HPDE6-E6E7 (cell line): ENCODE measurements around the gene NCOA5.

Experiments
- DNase-seq: peaks from one replicate; pipeline ENCODE4 v3.0.0; 2011; ENCODE audit warnings: missing footprints; ENCODE audit errors: extremely low spot score

NCOA5 gene

DNA sequence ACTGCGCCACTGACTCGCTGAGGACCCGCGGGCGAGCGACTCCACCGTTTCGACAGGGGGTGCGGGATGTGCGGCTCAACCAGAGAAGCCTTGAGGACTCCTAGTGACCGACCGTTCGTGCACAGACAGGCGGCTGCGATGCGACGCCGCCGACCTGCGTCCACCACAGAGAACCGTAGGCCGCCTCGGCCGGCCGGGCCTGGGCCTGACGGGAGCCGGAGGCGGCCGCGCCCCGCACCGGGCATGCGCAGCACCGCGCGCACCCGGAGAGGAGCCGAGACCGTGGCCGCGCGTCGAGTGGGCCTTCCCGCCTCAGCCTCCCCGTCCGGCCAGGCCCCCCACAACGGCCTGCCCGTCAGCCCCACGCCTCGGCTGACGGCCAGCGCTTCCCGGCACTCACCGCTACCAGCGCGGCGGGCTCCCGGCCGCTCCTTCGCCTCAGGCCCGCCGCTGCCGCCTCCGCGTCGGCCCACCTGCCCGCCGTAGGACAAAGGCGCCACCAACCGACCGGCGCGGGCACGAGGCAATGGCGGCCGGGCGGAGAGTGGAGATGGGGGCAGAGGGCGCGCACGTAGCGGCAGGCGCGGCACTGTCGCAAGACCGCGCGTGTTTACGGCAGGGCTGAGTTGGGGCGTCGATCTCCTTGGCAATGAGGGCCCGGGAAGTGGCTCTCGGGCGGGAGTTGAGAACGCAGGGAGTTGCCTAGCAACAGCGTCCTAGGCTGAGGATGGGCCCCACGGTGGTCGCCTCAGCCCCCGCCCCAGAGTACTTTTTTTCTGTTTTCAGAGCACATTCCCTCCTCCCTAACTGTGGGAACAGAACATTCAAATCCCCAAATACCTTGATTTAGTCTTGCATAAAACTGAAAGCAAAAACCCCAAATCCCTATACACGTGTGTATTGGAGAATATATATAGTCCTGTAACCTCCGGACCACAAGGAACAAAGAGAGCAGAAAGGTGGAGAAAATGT is at the start of gene NCOA5:
Gene NCOA5, minus strand, starts transcription at position 546 of the 972 bp plus-strand sequence. CDS start 10,538 bp downstream, outside the sequence.
- DNase-seq = peak; percentile 99

DNA sequence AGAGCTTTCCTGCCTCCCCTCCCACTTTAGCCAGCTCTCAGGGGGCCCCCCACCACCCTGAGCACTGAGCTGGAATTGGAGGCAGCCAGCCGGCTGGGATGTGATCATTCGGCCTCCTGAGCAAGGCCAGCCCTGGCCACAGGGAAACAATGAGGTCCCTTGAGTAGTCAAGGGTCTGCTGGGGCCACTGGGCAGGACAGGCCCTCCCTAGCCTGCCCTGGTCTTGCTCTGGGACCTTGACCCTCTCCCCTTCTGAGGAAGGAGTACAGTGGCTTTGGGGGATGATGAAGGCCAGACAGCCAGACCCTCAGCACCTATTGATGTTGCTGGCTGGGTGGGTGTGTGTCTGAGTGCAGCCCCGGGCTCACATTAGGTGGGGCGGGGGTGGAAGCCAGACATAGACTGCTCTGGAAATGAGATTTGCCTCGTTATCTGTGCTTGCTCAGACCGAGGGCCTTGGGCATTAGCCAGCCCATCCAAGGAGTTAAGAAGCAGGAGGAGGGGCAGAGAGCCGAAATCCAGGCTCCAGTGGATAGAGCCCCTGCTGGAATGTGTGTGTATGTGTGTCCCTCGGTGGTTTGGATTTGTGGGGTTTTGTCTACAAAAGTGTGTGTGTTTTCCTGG is 49.6 kb upstream of the NCOA5 start:
- DNase-seq = no peak

DNA sequence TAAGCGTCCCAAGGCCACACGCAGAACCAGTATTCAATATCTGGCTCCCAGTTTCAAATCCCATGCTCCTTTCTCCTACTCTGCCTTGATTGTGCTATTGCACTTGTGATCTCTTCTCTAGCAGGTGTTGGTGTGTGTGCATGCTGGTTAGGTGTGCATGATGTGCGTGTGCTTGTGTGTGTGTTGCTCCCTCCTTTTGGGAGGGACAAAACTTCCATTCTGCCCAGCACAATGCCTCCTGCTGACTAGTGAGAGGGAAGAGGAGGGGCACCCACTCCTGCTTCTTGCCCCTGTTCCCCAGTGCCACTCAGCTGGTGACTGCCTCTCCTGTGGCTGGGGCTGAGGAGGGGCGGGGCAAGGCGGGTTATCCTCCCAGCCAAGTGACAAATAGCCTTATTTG is 48.1 kb upstream of the NCOA5 start:
- DNase-seq = no peak

DNA sequence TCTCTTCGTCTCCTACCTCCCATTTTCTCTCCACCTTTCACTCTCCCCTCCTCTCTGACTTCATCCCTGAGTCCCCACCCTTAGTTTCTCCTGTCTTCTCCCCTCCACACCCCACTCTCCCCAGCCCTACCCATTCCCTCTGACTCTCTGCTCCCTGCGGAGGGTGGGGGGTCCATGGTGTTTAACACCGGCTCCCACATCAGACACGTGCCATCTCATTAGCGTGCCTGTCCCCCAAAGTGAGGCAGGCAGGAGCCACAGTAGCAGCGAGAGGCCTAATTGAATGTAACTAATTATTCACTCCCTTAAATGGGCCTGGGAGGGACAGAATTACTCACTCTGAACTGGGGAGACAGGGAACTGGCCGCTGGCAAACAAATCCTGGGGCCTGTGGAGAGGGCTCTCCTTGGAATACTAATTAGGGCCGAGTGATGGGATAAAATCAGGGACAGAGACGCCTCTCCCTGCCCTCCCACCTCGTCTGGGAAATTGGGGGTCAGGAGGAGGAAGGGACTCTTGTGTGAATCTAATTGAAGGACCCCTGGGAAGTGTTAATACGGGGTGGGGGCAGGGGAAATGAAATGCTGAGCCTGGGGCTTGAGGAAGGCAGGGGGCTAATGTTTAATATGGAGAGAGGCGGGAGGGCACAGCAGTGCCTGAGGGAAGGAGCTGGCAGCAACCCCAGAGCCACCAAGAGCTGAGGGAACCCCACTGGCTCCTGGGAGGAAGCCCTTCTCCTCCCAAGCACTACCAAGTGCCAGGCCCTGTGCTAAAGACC is 46.3 kb upstream of the NCOA5 start:
- DNase-seq = no peak

DNA sequence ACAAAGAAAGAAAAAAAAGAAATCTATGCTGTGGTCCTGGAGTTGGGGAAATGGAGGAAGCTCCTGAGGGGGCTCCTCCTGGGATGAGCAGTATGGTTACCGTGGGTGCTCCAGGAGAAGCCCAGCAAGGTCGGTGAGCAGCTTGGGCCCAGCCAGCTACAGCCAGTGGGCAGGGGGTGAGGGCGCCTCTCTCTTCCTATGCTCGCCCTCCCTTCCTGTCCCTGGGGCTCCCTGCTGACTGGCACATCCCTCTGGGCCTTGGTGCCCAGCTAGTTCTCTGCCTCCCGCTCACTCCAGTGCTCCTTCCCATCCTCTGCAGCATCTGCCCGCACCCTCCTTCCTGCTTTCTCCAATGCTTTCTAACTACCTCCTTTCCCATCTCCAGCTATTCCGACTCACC is 45.0 kb upstream of the NCOA5 start:
- no peak for DNase-seq

DNA sequence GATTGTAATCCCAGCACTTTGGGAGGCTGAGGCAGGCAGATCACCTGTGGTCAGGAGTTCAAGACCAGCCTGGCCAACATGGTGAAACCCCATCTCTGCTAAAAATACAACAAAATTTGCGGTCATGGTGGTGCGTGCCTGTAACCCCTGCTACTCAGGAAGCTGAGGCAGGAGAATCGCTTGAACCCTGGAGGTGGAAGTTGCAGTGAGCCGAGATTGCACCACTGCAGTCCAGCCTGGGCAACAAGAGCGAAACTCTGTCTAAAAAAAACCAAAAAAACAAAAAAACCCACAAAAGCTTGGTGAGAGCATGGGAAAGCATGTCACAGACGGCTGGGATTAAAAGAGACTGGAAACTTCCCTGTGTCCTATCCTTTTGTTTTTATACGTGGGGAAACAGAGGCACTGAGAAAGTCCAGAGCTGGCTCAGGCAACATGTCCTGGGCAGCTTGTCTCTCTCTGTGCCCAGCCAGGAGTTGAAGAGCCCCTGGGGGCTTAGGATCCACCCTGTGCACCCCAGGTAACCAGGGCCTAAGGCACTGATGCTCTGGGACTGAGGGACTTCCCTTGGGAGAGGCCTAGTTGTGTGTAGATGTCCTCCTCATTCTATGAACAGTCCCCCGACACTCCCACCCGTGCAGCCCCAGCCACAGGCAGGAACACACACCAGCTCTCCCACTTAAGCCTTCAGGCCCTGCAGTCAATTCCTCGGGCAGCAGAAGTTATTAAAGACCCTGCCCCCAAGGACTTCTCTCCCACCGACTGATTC is 44.3 kb upstream of the NCOA5 start:
- DNase-seq = no peak

DNA sequence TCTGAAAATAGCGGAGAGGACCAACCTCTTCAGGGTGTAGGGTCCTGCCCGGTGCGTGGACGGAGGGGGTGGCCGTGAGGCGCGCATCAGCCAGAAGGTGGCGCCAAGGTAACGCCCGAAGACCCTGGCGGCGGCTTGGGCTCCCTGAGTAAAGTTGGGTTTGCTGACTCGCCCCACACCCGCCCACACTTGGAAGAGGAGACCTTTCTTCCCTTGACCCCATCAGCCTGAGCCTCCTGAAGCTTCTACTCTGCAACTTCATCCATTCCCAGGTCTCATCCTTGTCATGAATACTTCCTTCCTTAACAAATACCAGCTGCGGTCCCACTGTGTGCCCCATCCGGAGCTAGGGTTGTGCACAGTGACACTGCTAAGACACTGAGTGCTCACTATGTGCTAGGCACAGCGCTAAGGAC is 43.0 kb upstream of the NCOA5 start:
- peak; percentile 92 for DNase-seq

DNA sequence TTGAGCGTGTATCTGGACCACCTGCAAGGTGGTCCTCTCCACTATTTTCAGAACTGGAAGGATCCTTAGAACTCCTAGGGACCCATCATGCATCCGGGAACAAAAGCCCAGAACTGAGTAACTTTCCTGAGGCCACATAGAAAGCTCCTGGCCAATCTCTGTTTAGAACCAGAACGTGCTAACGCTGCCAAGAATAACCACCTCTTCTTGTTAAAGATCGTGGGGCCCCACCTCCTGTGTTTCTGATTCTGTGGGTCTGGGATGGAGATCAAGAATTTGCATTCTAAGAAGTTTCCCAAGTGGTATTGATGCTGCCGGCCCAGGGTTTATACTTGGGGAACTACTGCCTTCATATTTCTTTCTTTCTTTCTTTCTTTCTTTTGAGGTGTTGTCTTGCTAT is 41.6 kb upstream of the NCOA5 start:
- no peak for DNase-seq

DNA sequence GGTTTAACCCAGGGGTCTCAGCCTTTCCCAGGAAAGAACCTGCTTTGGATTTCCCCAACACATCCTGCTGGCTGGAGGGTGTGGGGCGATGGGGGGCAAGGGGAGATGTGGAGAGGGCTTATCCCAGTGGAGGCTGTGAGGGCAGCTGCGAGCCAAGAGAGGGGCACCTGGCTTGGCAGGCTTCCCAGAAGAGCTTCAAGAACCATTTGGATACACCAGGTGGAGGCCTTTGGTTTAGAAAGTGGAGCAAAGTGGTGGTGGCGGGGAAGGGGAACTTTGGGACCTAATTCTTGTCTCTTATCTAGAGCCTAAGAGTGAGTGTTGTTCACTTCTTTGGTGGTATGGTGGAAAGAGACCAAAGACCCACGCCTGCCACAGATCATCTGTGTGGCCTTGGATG is 40.8 kb upstream of the NCOA5 start:
- DNase-seq = no peak

DNA sequence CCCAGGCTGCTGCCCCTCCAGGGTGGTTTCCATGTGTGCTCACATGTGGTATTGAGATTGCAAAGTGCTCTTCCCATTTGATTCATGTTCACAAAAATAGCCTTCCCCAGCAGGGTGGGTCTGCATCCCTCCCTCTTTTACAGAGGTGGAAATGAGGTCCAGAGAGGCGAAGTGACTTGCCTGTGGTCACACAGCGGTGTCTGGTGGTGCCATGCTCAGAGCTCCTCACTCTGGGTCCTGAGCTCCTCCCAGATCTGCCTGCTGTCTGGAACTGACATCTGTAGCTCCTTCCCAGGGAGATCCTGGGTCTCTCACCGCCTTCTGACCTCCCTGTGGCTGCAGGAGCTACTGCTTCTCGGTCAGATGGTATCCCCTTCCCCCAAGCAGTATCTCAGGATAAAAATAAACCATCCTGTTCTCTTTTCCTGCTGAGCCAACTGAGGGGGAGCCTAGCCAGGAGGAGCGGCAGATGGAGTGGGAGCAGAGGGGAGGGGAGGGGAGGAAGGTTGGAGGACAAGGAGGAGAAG is 40.3 kb upstream of the NCOA5 start:
- no peak for DNase-seq

DNA sequence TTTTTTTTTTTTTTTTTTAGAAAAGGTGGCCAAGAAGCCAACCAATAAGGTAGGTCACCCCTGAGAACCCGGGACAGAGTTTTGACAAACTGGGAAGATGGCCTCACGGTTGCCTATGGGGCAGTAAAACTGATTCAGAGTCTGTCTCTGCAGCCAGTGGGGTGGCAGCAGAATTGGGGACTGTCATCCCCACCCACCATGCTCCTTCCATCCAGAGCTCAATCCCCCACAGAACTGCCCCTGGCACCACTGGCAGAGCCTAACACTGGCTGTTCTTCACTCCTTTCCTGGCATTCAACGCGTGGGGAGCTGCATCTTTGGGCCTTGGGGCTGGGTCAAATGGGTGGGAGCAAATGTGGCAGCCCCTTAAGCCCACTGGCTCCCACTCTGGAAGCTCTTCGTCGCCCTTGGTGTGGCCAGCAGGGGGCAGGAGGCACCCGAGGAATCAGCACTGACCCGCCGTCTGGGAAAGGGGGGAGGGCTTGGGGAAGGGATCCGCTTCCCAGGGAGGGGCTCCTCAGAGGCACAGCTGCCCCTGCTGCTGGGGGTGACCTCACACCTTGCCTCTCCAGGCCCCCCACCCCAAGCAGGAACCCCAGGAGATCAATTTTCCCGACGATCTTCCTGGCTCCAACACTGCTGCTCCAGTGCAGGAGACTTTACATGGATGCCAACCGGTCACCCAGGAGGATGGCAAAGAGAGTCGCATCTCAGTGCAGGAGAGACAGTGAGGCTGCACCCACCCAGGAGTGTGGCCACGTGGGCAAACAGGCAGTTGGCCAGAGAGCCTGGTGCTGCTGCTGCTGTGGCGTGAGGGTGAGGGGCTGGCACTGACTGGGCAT is 38.8 kb upstream of the NCOA5 start:
- no peak for DNase-seq

DNA sequence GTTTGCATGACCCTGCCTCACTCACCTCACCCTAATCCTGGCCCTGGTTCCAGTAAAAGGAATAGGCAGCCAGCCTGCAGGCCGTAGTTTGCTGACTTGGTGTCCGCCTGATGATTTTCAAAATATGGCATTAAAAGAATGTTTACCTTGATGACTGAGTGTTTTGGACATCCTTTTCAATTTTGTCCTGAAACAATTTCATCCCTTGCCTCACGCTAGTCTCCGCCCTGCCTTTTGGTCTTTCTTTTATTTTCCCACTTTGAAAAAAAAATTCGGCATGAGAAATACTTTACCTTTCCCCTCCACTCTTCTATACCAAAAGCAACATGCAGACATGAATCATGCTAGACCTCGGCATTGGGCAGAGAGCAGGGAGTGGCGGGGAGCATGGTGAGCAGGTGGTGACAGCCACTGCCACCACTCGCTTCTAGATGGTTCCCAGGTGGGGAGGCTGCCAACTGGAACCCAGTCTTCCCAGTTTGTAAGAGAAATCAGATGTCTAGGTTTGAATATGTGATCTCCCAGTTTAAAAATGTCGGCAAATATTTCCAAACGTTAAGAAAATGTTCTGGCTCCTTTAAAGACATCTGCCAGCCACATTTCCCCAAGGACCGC is 37.7 kb upstream of the NCOA5 start:
- DNase-seq = no peak

DNA sequence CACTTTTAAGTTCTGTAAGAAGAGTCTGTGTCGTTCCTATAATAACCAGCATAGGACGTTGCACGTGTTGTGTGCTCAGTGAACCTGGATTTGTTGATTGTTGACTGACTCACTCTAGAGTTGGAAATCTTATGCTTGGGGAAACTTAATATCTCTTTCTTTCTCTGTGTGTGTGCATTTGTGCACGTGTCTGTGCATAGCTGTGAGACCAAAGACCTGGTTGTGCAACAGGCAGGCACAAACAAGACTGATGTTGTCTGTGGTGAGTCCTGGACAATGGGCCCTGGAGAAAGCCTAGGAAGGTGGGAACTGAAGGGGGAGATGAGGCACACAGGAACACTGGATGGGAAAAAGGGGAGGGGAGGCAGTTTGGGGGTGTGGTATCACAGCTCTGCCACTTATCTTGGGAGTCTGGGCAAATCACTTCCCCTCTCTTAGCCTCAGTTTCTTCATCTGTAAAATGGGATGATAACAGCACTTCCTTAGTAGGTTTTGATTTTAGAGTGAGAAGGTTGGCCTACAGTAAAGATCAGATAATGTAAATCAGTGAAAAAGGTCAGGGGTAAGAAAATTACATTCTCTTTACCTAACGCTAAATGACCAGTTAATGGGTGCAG is 36.8 kb upstream of the NCOA5 start:
- DNase-seq = no peak

DNA sequence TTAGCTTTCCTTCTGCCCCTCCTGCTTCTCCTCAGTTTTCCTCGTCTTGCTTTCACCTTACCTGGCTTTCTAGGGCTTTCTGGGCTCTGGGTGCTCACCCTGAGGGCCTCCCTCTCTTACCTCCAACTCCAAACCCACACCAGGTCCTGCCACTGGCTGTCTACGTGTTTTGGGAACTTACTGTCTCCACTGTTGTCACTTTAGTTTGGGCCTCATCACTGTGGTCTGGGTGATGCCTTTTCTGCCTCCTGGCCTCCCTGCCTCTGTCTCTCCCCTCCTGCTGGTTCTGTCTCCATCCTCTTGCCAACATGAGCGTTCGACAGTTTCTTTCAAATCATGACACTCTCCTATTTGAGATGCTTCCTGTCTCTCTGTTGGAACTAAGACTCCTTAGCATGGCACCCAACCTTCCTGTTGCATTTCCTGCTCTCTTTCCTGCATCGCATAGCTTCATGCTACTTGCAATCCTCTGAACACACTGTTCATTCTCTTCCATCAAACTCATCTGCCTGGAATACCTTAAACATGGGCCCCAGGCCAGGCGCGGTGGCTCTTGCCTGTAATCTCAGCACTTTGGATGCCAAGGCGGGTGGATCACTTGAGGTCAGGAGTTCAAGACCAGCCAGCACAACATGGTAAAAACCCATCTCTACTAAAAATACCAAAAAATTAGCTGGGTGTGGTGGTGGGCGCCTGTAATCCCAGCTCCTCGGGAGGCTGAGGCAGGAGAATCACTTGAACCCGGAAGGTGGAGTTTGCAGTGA is 33.9 kb upstream of the NCOA5 start:
- DNase-seq = no peak

DNA sequence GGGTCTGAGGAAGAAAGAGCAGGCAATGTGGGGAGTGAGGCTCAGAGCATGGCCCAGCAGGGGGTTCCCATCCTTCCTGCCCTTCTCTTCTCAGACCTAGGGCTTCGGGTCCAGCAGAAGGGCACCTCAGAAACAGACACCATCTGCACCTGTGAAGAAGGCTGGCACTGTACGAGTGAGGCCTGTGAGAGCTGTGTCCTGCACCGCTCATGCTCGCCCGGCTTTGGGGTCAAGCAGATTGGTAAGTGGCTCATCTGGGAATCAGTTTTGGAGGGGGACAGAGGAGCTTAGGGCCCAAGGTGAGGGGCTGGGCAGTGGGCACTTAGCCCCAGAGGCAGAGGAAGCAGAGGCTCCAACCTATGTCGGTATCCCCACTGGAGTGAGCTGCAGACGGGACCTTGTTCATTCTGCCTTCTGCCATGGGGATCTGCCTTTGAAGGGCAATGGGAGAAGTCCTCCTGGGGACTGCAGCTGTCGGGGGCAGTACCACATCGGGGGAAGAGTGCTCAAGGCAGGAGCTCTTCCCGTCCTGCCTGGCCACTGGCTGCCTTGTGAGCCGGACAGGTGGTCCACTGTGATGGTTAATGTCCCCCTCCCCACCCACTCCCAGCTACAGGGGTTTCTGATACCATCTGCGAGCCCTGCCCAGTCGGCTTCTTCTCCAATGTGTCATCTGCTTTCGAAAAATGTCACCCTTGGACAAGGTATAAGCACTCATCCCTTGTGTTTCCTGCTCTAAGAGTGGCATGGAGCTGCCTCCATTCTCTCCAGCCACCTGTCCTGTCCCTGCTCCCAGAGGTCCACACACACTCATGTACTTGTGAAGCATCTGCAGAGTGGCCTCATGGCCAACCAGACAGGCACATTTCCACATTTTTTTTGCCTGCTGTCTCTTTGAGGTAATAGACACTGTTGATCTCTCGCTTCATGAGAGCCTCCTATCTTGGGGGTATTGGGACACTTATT is 33.0 kb upstream of the NCOA5 start:
- no peak for DNase-seq

DNA sequence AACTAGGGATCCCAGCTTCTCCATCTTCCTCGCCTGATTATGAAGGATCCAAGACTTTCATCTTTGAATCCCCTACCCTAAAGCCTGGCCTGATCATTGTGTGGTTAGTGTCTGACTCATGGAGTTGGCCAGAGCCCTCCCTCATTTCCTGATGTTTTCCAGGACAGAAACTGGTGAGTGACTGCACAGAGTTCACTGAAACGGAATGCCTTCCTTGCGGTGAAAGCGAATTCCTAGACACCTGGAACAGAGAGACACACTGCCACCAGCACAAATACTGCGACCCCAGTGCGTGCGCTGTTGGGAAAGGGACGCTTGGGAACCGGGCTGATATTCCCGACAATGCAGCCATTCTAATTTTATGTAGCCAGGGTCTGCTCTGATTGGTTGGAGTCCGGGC is 32.3 kb upstream of the NCOA5 start:
- DNase-seq = peak; percentile 95

DNA sequence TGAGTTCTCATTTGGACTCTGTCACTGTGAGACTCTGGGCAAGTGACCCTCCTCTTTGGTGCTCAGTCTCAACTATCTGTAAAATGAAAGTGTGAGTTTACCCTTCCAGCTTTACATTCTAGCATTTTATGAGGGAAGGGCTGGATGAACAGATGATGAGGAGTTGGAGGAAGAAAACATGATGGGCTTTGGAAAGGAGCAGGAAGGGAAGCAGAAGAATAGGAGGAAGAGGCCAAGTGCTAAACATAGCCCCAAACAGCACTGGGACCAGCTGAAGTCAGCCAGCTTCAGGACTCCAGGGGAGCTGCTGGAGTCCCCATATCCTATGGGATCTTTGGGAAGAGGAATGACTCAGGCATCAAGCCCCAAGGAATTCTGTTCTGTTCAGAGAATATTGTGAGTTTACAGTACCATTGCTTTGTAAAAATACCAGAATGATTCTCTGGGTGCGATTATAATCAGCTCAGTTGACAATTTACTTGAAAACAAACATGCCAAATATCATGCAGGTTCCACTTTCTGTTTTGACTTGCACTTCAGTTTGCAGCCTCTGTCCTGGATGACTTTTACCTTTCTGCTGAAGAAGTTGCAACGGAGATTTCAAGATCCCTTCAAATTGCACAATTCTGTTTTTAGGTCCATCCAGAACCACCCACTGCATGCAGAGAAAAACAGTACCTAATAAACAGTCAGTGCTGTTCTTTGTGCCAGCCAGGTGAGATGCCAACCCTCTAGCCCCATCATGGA is 31.6 kb upstream of the NCOA5 start:
- DNase-seq = no peak
